ENCODE measurements around the gene PADI2.

Gene PADI2

GRCh38 chr1:17155257-17155920, 36.1 kb upstream of the PADI2 start:
- no peak for DNase-seq (ENCODE audit: low read depth)
- no peak for TF ChIP-seq CTCF (IDR thresholded peaks at IDR 0.05; ENCODE audit: insufficient read depth, low read depth, low read length, missing control alignments)
- H3K4me3 ChIP-seq (ENCODE audit: low read depth, low read length) = no peak overlapping the region

GRCh38 chr1:17149771-17150170, 30.5 kb upstream of the PADI2 start:
- no peak overlapping the region for H3K4me3 ChIP-seq (ENCODE audit: low read depth, low read length)
- TF ChIP-seq CTCF (IDR thresholded peaks at IDR 0.05; ENCODE audit: insufficient read depth, low read depth, low read length, missing control alignments) = no peak
- DNase-seq (ENCODE audit: low read depth) = no peak

- DNase-seq (ENCODE audit: low read depth) = no peak
- no peak overlapping the region for H3K4me3 ChIP-seq (ENCODE audit: low read depth, low read length)
- TF ChIP-seq CTCF (IDR thresholded peaks at IDR 0.05; ENCODE audit: insufficient read depth, low read depth, low read length, missing control alignments) = no peak
Measured at GRCh38 chr1:17148950-17149608, 29.8 kb upstream of the PADI2 start.

- H3K4me3 ChIP-seq (ENCODE audit: low read depth, low read length) = no peak overlapping the region
- no peak for TF ChIP-seq CTCF (IDR thresholded peaks at IDR 0.05; ENCODE audit: insufficient read depth, low read depth, low read length, missing control alignments)
- DNase-seq (ENCODE audit: low read depth) = no peak
Measured at GRCh38 chr1:17145648-17146047, 26.4 kb upstream of the PADI2 start.

GRCh38 chr1:17143760-17144159, 24.5 kb upstream of the PADI2 start:
- no peak for DNase-seq (ENCODE audit: low read depth)
- H3K4me3 ChIP-seq (ENCODE audit: low read depth, low read length) = no peak overlapping the region
- TF ChIP-seq CTCF (IDR thresholded peaks at IDR 0.05; ENCODE audit: insufficient read depth, low read depth, low read length, missing control alignments) = no peak

- peak overlapping the region; percentile 15 for H3K4me3 ChIP-seq (ENCODE audit: low read depth, low read length)
- TF ChIP-seq CTCF (IDR thresholded peaks at IDR 0.05; ENCODE audit: insufficient read depth, low read depth, low read length, missing control alignments) = no peak
- peak; percentile 80 for DNase-seq (ENCODE audit: low read depth)
Measured at GRCh38 chr1:17141441-17142197, 22.4 kb upstream of the PADI2 start.

Data from GM12865 (cell line).